Natural killer cell (primary cell): ENCODE measurements around the gene RAD54L2. TPM values are rescaled to one million over a fixed set of nuclear protein-coding genes. Genes with fewer than 3 reads are reported as not detected.
"Not testable (repeated sequence)": the region's sequence is repeated elsewhere in the genome, so short reads cannot be mapped to it uniquely, and the experiment has no call there.

ENCODE experiments used
- ATAC-seq, 3 donors: fragments of 150-1000 bp in 2 of 3; fragments of 200-7000 bp in 1 of 3; cut with Tn5 transposase; 1 replicate in 1 of 3; 2 replicates in 2 of 3; pipeline ENCODE4 v1.10.0; 2021; ENCODE audit warnings: mild to moderate bottlenecking in 2 of 3, moderate library complexity in 2 of 3
- DNase-seq, 2 donors: peaks; one replicate each; pipeline versions ENCODE4 v3.0.0 to v3.0.0-alpha.2; 2013 to 2021; ENCODE audit warnings: mixed read lengths in 1 of 2
- H3K27ac ChIP-seq: one replicate; pipeline ENCODE4 v1.5.1; 2013; ENCODE audit warnings: mild to moderate bottlenecking, low read length
- H3K27me3 ChIP-seq: one replicate; pipeline ENCODE4 v1.6.1; 2013; ENCODE audit warnings: low read length; ENCODE audit not compliant: control insufficient read depth, insufficient read depth
- H3K36me3 ChIP-seq: one replicate; pipeline ENCODE4 v1.6.1; 2013; ENCODE audit warnings: low read length; ENCODE audit not compliant: control insufficient read depth, insufficient read depth
- H3K4me1 ChIP-seq: one replicate; pipeline ENCODE4 v1.6.1; 2013; ENCODE audit warnings: low read length; ENCODE audit not compliant: control insufficient read depth, insufficient read depth
- H3K4me3 ChIP-seq: one replicate; pipeline ENCODE4 v1.5.1; 2013; ENCODE audit warnings: low read length
- H3K9me3 ChIP-seq: one replicate; pipeline ENCODE4 v1.6.1; 2013; ENCODE audit warnings: low read length; ENCODE audit not compliant: control insufficient read depth, insufficient read depth
- H3K27ac Mint-ChIP-seq, 2 donors: one replicate each; pipeline ENCODE4 v1.8.0; 2022; ENCODE audit warnings: mild to moderate bottlenecking in 2 of 2, mixed read lengths in 2 of 2, moderate library complexity in 1 of 2
- H3K27me3 Mint-ChIP-seq, 2 donors: one replicate each; pipeline ENCODE4 v1.8.0; 2022; ENCODE audit warnings: low read depth in 2 of 2, mixed read lengths in 2 of 2
- H3K36me3 Mint-ChIP-seq: one replicate; pipeline ENCODE4 v1.8.0; 2022; ENCODE audit warnings: mixed read lengths
- H3K4me1 Mint-ChIP-seq, 2 donors: one replicate each; pipeline ENCODE4 v1.8.0; 2022; ENCODE audit warnings: mixed read lengths in 2 of 2
- H3K4me3 Mint-ChIP-seq: one replicate; pipeline ENCODE4 v1.8.0; 2022; ENCODE audit warnings: mild to moderate bottlenecking, moderate library complexity, mixed read lengths
- H3K9me3 Mint-ChIP-seq, 2 donors: one replicate each; pipeline ENCODE4 v1.8.0; 2022; ENCODE audit warnings: mixed read lengths in 2 of 2
- CTCF ChIP-seq: fragments of 200-600 bp; IDR thresholded peaks from one replicate; pipeline ENCODE4 v1.8.0; 2022; ENCODE audit warnings: antibody characterized with exemption
- WGBS: methylation state at CpG from one replicate; pipeline ENCODE4 v1.1.7; 2013; ENCODE audit warnings: missing lambda C conversion rate; ENCODE audit not compliant: insufficient coverage; 5-methylcytosine and 5-hydroxymethylcytosine counted together
- intact Hi-C: fragments of 100-400 bp; cut with micrococcal nuclease; formaldehyde crosslinking; loops from one replicate; pipeline ENCODE4 v1.14.2; 2022
- total RNA-seq, 4 donors: library from RNA; stranded (reverse); fragments of 120-200 nt in 1 of 4; gene quantifications; one replicate each; pipeline versions ENCODE4 v1.2.3 to v1.2.4, GENCODE V29; 2013 to 2022

Gene RAD54L2
- total RNA-seq, 3 donors from 2014 or later (not counting 1 experiment from before 2014, with no cell fraction given), result 49.7 to 59.1 (median 57.9) TPM

- DNase-seq (no peak), ATAC-seq (no peak)
- Histone ChIP-seq H3K9me3 (no peaks in the 10 kb centered on the region), H3K36me3 (no peaks in the 10 kb centered on the region), H3K4me3 (no peak overlapping the region), H3K4me1 (no peaks in the 10 kb centered on the region), H3K27ac (no peak overlapping the region), H3K27me3 (peaks cover 2% of the 10 kb centered on the region)
- no peaks in the 10 kb centered on the region for H3K36me3 Mint-ChIP-seq
- H3K27me3 Mint-ChIP-seq, result peaks cover 8 to 22% of the 10 kb centered on the region in 2 donors
- intact Hi-C loops, result no loop called here
- no peaks in the 10 kb centered on the region for H3K9me3 Mint-ChIP-seq
- WGBS, result 92% methylated on average over 7 of the region's 7 CpGs
- H3K4me3 Mint-ChIP-seq, result no peak overlapping the region
- no peak overlapping the region for H3K27ac Mint-ChIP-seq
- no peak for TF ChIP-seq CTCF
- H3K4me1 Mint-ChIP-seq, result no peaks in the 10 kb centered on the region
Measured at GRCh38 chr3:51530485-51530884, 8.0 kb upstream of the RAD54L2 start.

GRCh38 chr3:51535146-51536019, 3.1 kb upstream of the RAD54L2 start:
- Histone ChIP-seq H3K4me1 (peaks cover 20% of the 10 kb centered on the region), H3K9me3 (no peaks in the 10 kb centered on the region), H3K36me3 (no peaks in the 10 kb centered on the region), H3K4me3 (no peak overlapping the region), H3K27me3 (no peaks in the 10 kb centered on the region), H3K27ac (no peak overlapping the region)
- 97% methylated on average over 6 of the region's 7 CpGs for WGBS
- DNase-seq (no peak), ATAC-seq (no peak)
- TF ChIP-seq CTCF, result no peak
- Mint-ChIP-seq H3K27ac (no peak overlapping the region), H3K27me3 (peaks cover 5 to 9% of the 10 kb centered on the region in 2 donors), H3K9me3 (no peaks in the 10 kb centered on the region), H3K36me3 (no peaks in the 10 kb centered on the region), H3K4me3 (no peak overlapping the region), H3K4me1 (peaks cover 24 to 30% of the 10 kb centered on the region in 2 donors)
- intact Hi-C loops, result no loop called here

GRCh38 chr3:51537631-51538030, 888 bp upstream of the RAD54L2 start:
- ATAC-seq, DNase-seq, H3K36me3 Mint-ChIP-seq, H3K36me3 ChIP-seq, H3K4me3 ChIP-seq, H3K27me3 Mint-ChIP-seq, intact Hi-C loops, H3K9me3 Mint-ChIP-seq, H3K27me3 ChIP-seq, H3K9me3 ChIP-seq: not testable (repeated sequence)
- Histone ChIP-seq H3K27ac (peak overlapping the region; percentile 56), H3K4me1 (peaks cover 20% of the 10 kb centered on the region)
- Mint-ChIP-seq H3K4me3 (peak overlapping the region; percentile 91), H3K4me1 (peaks cover 35 to 40% of the 10 kb centered on the region in 2 donors), H3K27ac (peak overlapping the region; percentile 80 to 86)
- WGBS, result 87% methylated on average over 13 of the region's 16 CpGs

GRCh38 chr3:51538115-51538458, 432 bp upstream of the RAD54L2 start:
- Mint-ChIP-seq H3K4me1 (peaks cover 35 to 40% of the 10 kb centered on the region in 2 donors), H3K9me3 (no peaks in the 10 kb centered on the region), H3K36me3 (no peaks in the 10 kb centered on the region), H3K27ac (peak overlapping the region; percentile 80 to 86), H3K27me3 (no peaks in the 10 kb centered on the region), H3K4me3 (peak overlapping the region; percentile 91)
- Histone ChIP-seq H3K36me3 (no peaks in the 10 kb centered on the region), H3K27ac (peak overlapping the region; percentile 56), H3K4me1 (peaks cover 20% of the 10 kb centered on the region), H3K27me3 (no peaks in the 10 kb centered on the region), H3K9me3 (no peaks in the 10 kb centered on the region), H3K4me3 (peak overlapping the region; percentile 56)
- no peak for TF ChIP-seq CTCF
- intact Hi-C loops, result no loop called here
- DNase-seq (peak; percentile 15 to 43), ATAC-seq (peak in 1 of 3 donors; percentile 25)
- WGBS, result 6% methylated on average over 6 of the region's 7 CpGs
